ENCODE results near the gene PPP1R13B.

PPP1R13B gene

GRCh38 chr14:103684471-103684870, 162.9 kb downstream of the PPP1R13B start:
- Histone ChIP-seq H3K4me1 (ENCODE audit: control insufficient read depth in 5 of 5, insufficient read depth in 5 of 5, low read length in 5 of 5) (peaks cover 3 to 48% (median 37%) of the 10 kb centered on the region in 5 donors), H3K36me3 (ENCODE audit: control insufficient read depth in 5 of 5, insufficient read depth in 5 of 5, low read length in 5 of 5) (peaks cover 6 to 95% (median 69%) of the 10 kb centered on the region in 5 donors), H3K9ac (ENCODE audit: low read length in 5 of 5) (no peak overlapping the region), H3K9me3 (ENCODE audit: control insufficient read depth in 5 of 5, low read length in 5 of 5) (no peaks in the 10 kb centered on the region), H3K27ac (ENCODE audit: low read depth, low read length) (peak overlapping the region; percentile 48), H3K27me3 (ENCODE audit: control insufficient read depth in 5 of 5, insufficient read depth in 4 of 5, low read length in 5 of 5) (no peaks in the 10 kb centered on the region), H3K4me3 (ENCODE audit: low read depth in 1 of 5, low read length in 5 of 5) (no peak overlapping the region)
